GM13976 (cell line): ENCODE data around the gene ITLN2.
"Not testable (repeated sequence)": the region's sequence is repeated elsewhere in the genome, so short reads cannot be mapped to it uniquely, and the experiment has no call there.

ENCODE experiments used
- DNase-seq: peaks from one replicate; pipeline ENCODE4 v3.0.0; 2012; ENCODE audit warnings: low spot score
- CTCF ChIP-seq: IDR thresholded peaks from 2 replicates; pipeline ENCODE4 v1.5.1; 2012; ENCODE audit warnings: borderline replicate concordance, mild to moderate bottlenecking; ENCODE audit not compliant: insufficient read depth; ENCODE audit errors: extremely low read depth, missing control alignments, control extremely low read depth
- in situ Hi-C: fragments of 300-500 bp; cut with MboI; formaldehyde crosslinking; loops from one replicate; pipeline ENCODE4 v1.12.0; 2022; ENCODE audit warnings: low sequenced_read_pairs, mixed read lengths, inconsistent platforms; ENCODE audit not compliant: unreplicated experiment

Gene ITLN2

GRCh38 chr1:160949881-160950280, 4.7 kb downstream of the ITLN2 start:
- in situ Hi-C loops = loop anchor here (5.0 to 25.0 kb wide), 2 partner anchors 113 to 538 kb away; partner anchors contain the start of gene VANGL2
- no peak for TF ChIP-seq CTCF
- no peak for DNase-seq

- in situ Hi-C loops, DNase-seq: not testable (repeated sequence)
Observed at GRCh38 chr1:160949216-160949880, 5.3 kb downstream of the ITLN2 start.

- in situ Hi-C loops, DNase-seq: not testable (repeated sequence)
Observed at GRCh38 chr1:160947174-160947759, 7.3 kb downstream of the ITLN2 start.

- in situ Hi-C loops, DNase-seq: not testable (repeated sequence)
Observed at GRCh38 chr1:160945881-160946280, 8.7 kb downstream of the ITLN2 start.

- DNase-seq = no peak
- in situ Hi-C loops = no loop called here
- TF ChIP-seq CTCF = no peak
Observed at GRCh38 chr1:160945079-160945478, 9.5 kb downstream of the ITLN2 start.

GRCh38 chr1:160942926-160943325, 11.7 kb downstream of the ITLN2 start:
- DNase-seq = no peak
- in situ Hi-C loops = no loop called here

GRCh38 chr1:160936666-160937065, 17.9 kb downstream of the ITLN2 start:
- in situ Hi-C loops, DNase-seq: not testable (repeated sequence)

More at GRCh38 chr1:160942926-160943325, 11.7 kb downstream of the ITLN2 start:
- peak; percentile 12 for TF ChIP-seq CTCF

- no peak for DNase-seq
- TF ChIP-seq CTCF = no peak
- in situ Hi-C loops = no loop called here
Observed at GRCh38 chr1:160935527-160936258, 18.9 kb downstream of the ITLN2 start.

GRCh38 chr1:160933305-160933704, 21.3 kb downstream of the ITLN2 start:
- in situ Hi-C loops, DNase-seq: not testable (repeated sequence)
